B cell (primary cell): ENCODE results near the gene AOPEP. TPM values are rescaled to one million over a fixed set of nuclear protein-coding genes. Genes with fewer than 3 reads are reported as not detected.

Source experiments
- ATAC-seq: fragments of 200-7000 bp; cut with Tn5 transposase; one replicate; pipeline ENCODE4 v1.10.0; 2021; ENCODE audit warnings: low read depth, mild to moderate bottlenecking, moderate number of reproducible peaks, moderate library complexity
- CTCF ChIA-PET: fragments of 350-600 bp; sonication (Branson Sonifier 250); formaldehyde crosslinking; loops from one replicate; lab custom pipeline; 2021; ENCODE audit warnings: antibody characterized with exemption, inconsistent platforms; lab: Charles Lee
- POLR2A ChIA-PET: fragments of 350-600 bp; sonication (Branson Sonifier 250); formaldehyde crosslinking; loops from one replicate; lab custom pipeline; 2021; ENCODE audit warnings: antibody characterized with exemption; lab: Charles Lee
- DNase-seq: peaks from one replicate; pipeline ENCODE4 v3.0.0; 2013
- H2AFZ ChIP-seq: 2 replicates; pipeline ENCODE4 v1.6.1; 2012; ENCODE audit warnings: mild to moderate bottlenecking, low read depth, low read length; ENCODE audit not compliant: insufficient read depth, poor library complexity, severe bottlenecking
- H3K27ac ChIP-seq, 2 donors: 1 replicate in 1 of 2; 2 replicates in 1 of 2; pipeline ENCODE4 v1.5.1; 2012 to 2013; ENCODE audit warnings: low read length in 2 of 2, mild to moderate bottlenecking in 2 of 2, moderate library complexity in 1 of 2
- H3K27me3 ChIP-seq, 4 experiments: fragments of 200-600 bp in 1 of 4; sonication (generic) in 1 of 4; replicated peaks in 1 of 4; 1 replicate in 2 of 4; 2 replicates in 2 of 4; pipeline versions ENCODE4 v1.6.1 to v1.7.0; 2013 to 2016; ENCODE audit warnings: low read length in 3 of 4, mild to moderate bottlenecking in 2 of 4, mixed read lengths in 1 of 4, moderate library complexity in 1 of 4; ENCODE audit not compliant: insufficient read depth in 4 of 4, control insufficient read depth in 3 of 4; ENCODE audit errors: control extremely low read depth in 1 of 4
- H3K36me3 ChIP-seq, 2 experiments: replicated peaks in 1 of 2; 1 replicate in 1 of 2; 2 replicates in 1 of 2; pipeline versions ENCODE4 v1.6.1 to v1.7.1; 2013; ENCODE audit warnings: low read length in 1 of 2; ENCODE audit not compliant: insufficient read depth in 2 of 2, control insufficient read depth in 1 of 2; ENCODE audit errors: control extremely low read depth in 1 of 2, extremely low read depth in 1 of 2
- H3K4me1 ChIP-seq, 2 donors: fragments of 200-600 bp in 1 of 2; sonication (generic) in 1 of 2; 1 replicate in 1 of 2; 2 replicates in 1 of 2; pipeline versions ENCODE4 v1.5.1 to v1.6.1; 2013 to 2017; ENCODE audit warnings: low read length in 2 of 2; ENCODE audit not compliant: control insufficient read depth in 2 of 2, insufficient read depth in 2 of 2
- H3K4me2 ChIP-seq: replicated peaks from 2 replicates; pipeline ENCODE3; 2012; ENCODE audit warnings: mild to moderate bottlenecking, low read depth, low read length; ENCODE audit not compliant: poor library complexity, severe bottlenecking
- H3K4me3 ChIP-seq, 5 experiments: fragments of 200-600 bp in 1 of 5; sonication (generic) in 1 of 5; 1 replicate in 3 of 5; 2 replicates in 2 of 5; pipeline versions ENCODE4 v1.5.1 to v1.7.0; 2011 to 2016; ENCODE audit warnings: low read length in 4 of 5, mild to moderate bottlenecking in 4 of 5, low read depth in 2 of 5, control low read depth in 1 of 5, moderate library complexity in 1 of 5; ENCODE audit not compliant: insufficient read depth in 1 of 5; ENCODE audit errors: control extremely low read depth in 1 of 5, extremely low read depth in 1 of 5
- H3K79me2 ChIP-seq: fragments of 200-600 bp; sonication (generic); one replicate; pipeline ENCODE4 v1.6.0; 2016; ENCODE audit warnings: low read length; ENCODE audit not compliant: control insufficient read depth, insufficient read depth
- H3K9ac ChIP-seq: fragments of 200-600 bp; sonication (generic); 2 replicates; pipeline ENCODE4 v1.6.1; 2017; ENCODE audit warnings: mild to moderate bottlenecking, low read length, moderate library complexity
- H3K9me3 ChIP-seq, 3 donors: one replicate each; pipeline versions ENCODE4 v1.6.1 to v1.7.1; 2013; ENCODE audit warnings: low read length in 2 of 3; ENCODE audit not compliant: control insufficient read depth in 2 of 3, insufficient read depth in 1 of 3; ENCODE audit errors: control extremely low read depth in 1 of 3
- H4K20me1 ChIP-seq: 2 replicates; pipeline ENCODE4 v1.6.0; 2012; ENCODE audit warnings: mild to moderate bottlenecking, low read length; ENCODE audit not compliant: insufficient read depth, control insufficient read depth, poor library complexity, severe bottlenecking
- H3K27ac Mint-ChIP-seq: one replicate; pipeline ENCODE4 v1.8.0; 2021; ENCODE audit warnings: mixed read lengths
- H3K27me3 Mint-ChIP-seq: one replicate; pipeline ENCODE4 v1.8.0; 2021; ENCODE audit warnings: mixed read lengths
- H3K4me1 Mint-ChIP-seq: one replicate; pipeline ENCODE4 v1.8.0; 2021; ENCODE audit warnings: mixed read lengths
- H3K4me3 Mint-ChIP-seq: one replicate; pipeline ENCODE4 v1.8.0; 2021; ENCODE audit warnings: mixed read lengths
- H3K9me3 Mint-ChIP-seq: one replicate; pipeline ENCODE4 v1.8.0; 2022; ENCODE audit warnings: mixed read lengths; ENCODE audit not compliant: insufficient read depth
- EZH2 ChIP-seq: IDR thresholded peaks from 2 replicates; pipeline ENCODE4 v1.6.1; 2012; ENCODE audit warnings: borderline replicate concordance, low read depth, mild to moderate bottlenecking, moderate library complexity, low read length; ENCODE audit not compliant: insufficient read depth, poor library complexity, severe bottlenecking
- WGBS: methylation state at CpG from one replicate; pipeline ENCODE4 v1.1.5; 2013; ENCODE audit warnings: missing lambda C conversion rate; ENCODE audit not compliant: insufficient coverage; 5-methylcytosine and 5-hydroxymethylcytosine counted together
- intact Hi-C: fragments of 100-400 bp; cut with micrococcal nuclease; formaldehyde crosslinking; loops from one replicate; pipeline ENCODE4 v1.10.0; 2022
- polyA plus RNA-seq: library from polyadenylated mRNA; depleted of rRNA; stranded (reverse); fragments of >200 nt; gene quantifications from 2 replicates; pipeline ENCODE4 v1.2.3, GENCODE V29; 2012
- total RNA-seq, 2 donors: library from RNA; stranded (reverse); fragments of 120-200 nt in 1 of 2; gene quantifications; 1 replicate in 1 of 2; 2 replicates in 1 of 2; pipeline versions ENCODE4 v1.2.3 to v1.2.4, GENCODE V29; 2013 to 2022
- TF ChIP-seq, protein P1 (sequence below): fragments of 200-600 bp; IDR thresholded peaks from one replicate; pipeline ENCODE4 v1.8.0; 2022; ENCODE audit warnings: antibody characterized with exemption, mild to moderate bottlenecking

AOPEP gene
- total and polyA plus RNA-seq, 2 donors (not counting 1 experiment from before 2014, with no cell fraction given), result 5.1 to 35.8 TPM

DNA sequence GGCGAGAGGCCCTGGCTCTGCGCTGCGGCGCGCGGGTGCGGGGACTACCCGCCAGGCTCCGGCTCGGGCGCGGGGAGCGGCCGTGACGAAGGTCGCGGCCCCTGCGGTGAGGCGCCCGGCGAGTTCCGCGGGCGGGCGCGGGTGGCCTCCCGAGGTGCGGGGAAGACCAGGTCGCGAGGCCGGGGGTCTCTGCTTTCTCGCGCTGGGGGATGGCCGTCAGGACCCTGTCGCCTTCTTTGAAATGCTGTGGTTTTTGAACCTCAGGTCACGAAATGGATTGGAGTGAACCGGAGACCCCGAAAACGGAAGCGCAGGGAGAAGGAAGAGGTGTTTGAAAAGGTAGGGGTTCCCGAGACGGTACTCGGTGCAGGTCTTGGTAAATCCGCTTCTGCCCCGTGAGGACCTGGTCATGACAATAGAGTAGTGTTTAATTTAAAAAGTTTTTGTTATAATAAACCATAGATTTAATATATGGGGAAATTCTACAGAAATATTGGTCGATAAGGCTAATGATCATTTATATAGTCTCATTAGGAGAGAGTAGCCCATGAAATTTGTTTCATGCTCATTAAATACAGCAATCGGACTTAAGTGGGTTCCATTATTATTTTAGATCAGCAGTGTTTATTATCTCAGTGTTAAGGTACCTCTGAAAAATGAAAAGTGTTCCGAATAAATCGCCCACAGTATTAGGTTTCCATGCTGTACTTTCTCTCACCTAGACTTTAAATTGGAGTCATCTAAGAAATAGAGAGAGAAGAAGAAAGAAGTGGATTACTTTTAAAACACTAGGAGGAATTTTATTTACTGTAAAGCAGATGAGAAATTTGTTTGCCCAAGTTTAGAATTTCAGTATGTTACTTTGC, 279.0 kb downstream of the AOPEP start:
- peaks cover 7% of the 10 kb centered on the region for H3K4me1 Mint-ChIP-seq
- POLR2A ChIA-PET, result no interaction called here
- H3K4me3 Mint-ChIP-seq, result peak overlapping the region; percentile 77
- peak; percentile 32 for ATAC-seq
- CTCF ChIA-PET, result no interaction called here
- H3K4me1 ChIP-seq, result peaks cover 10 to 12% of the 10 kb centered on the region in 2 donors
- peak overlapping the region; percentile 39 for H3K9ac ChIP-seq
- H4K20me1 ChIP-seq, result no peaks in the 10 kb centered on the region
- intact Hi-C loops, result no loop called here
- no peak for DNase-seq
- H3K27ac Mint-ChIP-seq, result no peak overlapping the region
- H3K9me3 ChIP-seq, result no peaks in the 10 kb centered on the region
- TF ChIP-seq EZH2, result peak; percentile 39
- TF ChIP-seq, protein P1, sequence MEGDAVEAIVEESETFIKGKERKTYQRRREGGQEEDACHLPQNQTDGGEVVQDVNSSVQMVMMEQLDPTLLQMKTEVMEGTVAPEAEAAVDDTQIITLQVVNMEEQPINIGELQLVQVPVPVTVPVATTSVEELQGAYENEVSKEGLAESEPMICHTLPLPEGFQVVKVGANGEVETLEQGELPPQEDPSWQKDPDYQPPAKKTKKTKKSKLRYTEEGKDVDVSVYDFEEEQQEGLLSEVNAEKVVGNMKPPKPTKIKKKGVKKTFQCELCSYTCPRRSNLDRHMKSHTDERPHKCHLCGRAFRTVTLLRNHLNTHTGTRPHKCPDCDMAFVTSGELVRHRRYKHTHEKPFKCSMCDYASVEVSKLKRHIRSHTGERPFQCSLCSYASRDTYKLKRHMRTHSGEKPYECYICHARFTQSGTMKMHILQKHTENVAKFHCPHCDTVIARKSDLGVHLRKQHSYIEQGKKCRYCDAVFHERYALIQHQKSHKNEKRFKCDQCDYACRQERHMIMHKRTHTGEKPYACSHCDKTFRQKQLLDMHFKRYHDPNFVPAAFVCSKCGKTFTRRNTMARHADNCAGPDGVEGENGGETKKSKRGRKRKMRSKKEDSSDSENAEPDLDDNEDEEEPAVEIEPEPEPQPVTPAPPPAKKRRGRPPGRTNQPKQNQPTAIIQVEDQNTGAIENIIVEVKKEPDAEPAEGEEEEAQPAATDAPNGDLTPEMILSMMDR, result no peak
- no peaks in the 10 kb centered on the region for H3K9me3 Mint-ChIP-seq
- H3K27me3 Mint-ChIP-seq, result peaks cover 34% of the 10 kb centered on the region
- no peak overlapping the region for H3K27ac ChIP-seq
- H3K27me3 ChIP-seq, result peaks cover 0 to 32% (median 23%) of the 10 kb centered on the region in 4 experiments
- H3K79me2 ChIP-seq, result no peaks in the 10 kb centered on the region
- peak overlapping the region in 3 of 5 experiments; percentile 19 to 44 (median 33) for H3K4me3 ChIP-seq
- no peak overlapping the region for H2AFZ ChIP-seq
- no peaks in the 10 kb centered on the region for H3K36me3 ChIP-seq
- WGBS, result 3% methylated on average over 41 of the region's 49 CpGs
- H3K4me2 ChIP-seq, result peak overlapping the region; percentile 73

DNA sequence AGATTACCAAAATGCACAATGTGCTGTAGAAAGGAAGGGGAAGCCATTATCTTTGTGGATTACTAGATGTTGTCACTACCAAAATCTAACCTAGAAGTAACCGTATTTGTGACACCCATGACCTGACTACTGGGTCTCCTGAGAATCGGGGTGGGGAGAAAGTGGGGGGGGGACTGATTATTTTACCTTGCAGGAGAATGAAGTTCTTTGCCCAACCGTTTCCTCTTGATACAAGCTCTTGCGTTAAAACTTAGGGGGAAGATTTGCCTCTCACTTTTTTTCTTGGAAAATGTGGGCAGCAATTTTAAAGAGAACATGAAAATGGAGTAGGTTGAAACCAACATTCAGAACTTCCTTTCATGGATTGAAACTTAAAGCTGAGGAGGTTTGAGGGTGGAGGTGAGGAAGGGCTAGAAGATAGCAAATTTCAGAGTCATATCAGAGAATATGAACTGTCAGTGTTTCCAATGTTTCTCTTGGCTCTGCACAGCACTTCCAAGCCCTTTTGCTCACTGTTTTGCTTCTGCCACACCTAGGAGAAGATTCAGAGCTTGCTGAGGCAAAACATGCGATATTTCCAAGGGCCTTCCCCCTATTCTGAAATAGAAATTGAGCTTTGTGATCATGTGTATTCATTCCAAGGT, 280.8 kb downstream of the AOPEP start:
- DNase-seq (no peak), ATAC-seq (no peak)
- Mint-ChIP-seq H3K9me3 (no peaks in the 10 kb centered on the region), H3K27ac (no peak overlapping the region), H3K4me1 (peaks cover 7% of the 10 kb centered on the region), H3K4me3 (no peak overlapping the region), H3K27me3 (peaks cover 21% of the 10 kb centered on the region)
- Histone ChIP-seq H3K9ac (no peak overlapping the region), H2AFZ (no peak overlapping the region), H3K4me3 (no peak overlapping the region), H3K36me3 (no peaks in the 10 kb centered on the region), H3K9me3 (no peaks in the 10 kb centered on the region), H3K79me2 (no peaks in the 10 kb centered on the region), H3K4me2 (no peak overlapping the region), H3K27me3 (peaks cover 0 to 22% (median 17%) of the 10 kb centered on the region in 4 experiments), H3K4me1 (peaks cover 10 to 12% of the 10 kb centered on the region in 2 donors), H4K20me1 (no peaks in the 10 kb centered on the region), H3K27ac (no peak overlapping the region)
- intact Hi-C loops, result no loop called here
- TF ChIP-seq EZH2, result no peak
- TF ChIP-seq, protein P1, result no peak
- ChIA-PET CTCF (no interaction called here), POLR2A (no interaction called here)
- 96% methylated on average over 3 of the region's 5 CpGs for WGBS
